Activated naive CD8-positive, alpha-beta T cell treated with anti-CD3 and anti-CD28 coated beads, Interleukin-2, amount 10 ng/mL, durations not matched to agents 7 days and 5 days (primary cell): ENCODE results near the gene RPGRIP1. TPM values are rescaled to one million over a fixed set of nuclear protein-coding genes. Genes with fewer than 3 reads are reported as not detected.
"Not testable (repeated sequence)": the region's sequence is repeated elsewhere in the genome, so short reads cannot be mapped to it uniquely, and the experiment has no call there.

ENCODE experiments used
- ATAC-seq: fragments of 150-1000 bp; cut with Tn5 transposase; one replicate; pipeline ENCODE4 v1.10.0; 2021; ENCODE audit warnings: low read depth, moderate library complexity
- POLR2A ChIA-PET: fragments of 350-600 bp; sonication (Branson Sonifier 250); formaldehyde crosslinking; loops from one replicate; lab custom pipeline; 2021; ENCODE audit warnings: antibody characterized with exemption; lab: Charles Lee
- DNase-seq: peaks from one replicate; pipeline ENCODE4 v3.0.0; 2021
- H3K27ac Mint-ChIP-seq: one replicate; pipeline ENCODE4 v1.8.0; 2022; ENCODE audit warnings: mild to moderate bottlenecking, mixed read lengths
- H3K27me3 Mint-ChIP-seq: one replicate; pipeline ENCODE4 v1.8.0; 2022; ENCODE audit warnings: mild to moderate bottlenecking, moderate library complexity, mixed read lengths
- H3K36me3 Mint-ChIP-seq: one replicate; pipeline ENCODE4 v1.8.0; 2021; ENCODE audit warnings: mild to moderate bottlenecking, mixed read lengths
- H3K4me1 Mint-ChIP-seq: one replicate; pipeline ENCODE4 v1.8.0; 2021; ENCODE audit warnings: mixed read lengths
- H3K4me3 Mint-ChIP-seq: one replicate; pipeline ENCODE4 v1.8.0; 2022; ENCODE audit warnings: mild to moderate bottlenecking, moderate library complexity, mixed read lengths
- H3K9me3 Mint-ChIP-seq: one replicate; pipeline ENCODE4 v1.8.0; 2021; ENCODE audit warnings: mixed read lengths
- total RNA-seq, 2 experiments: library from RNA; stranded (reverse); gene quantifications; one replicate each; pipeline ENCODE4 v1.2.3, GENCODE V29; 2021

RPGRIP1 gene
- total RNA-seq, 2 experiments from 2014 or later: not detected

DNA sequence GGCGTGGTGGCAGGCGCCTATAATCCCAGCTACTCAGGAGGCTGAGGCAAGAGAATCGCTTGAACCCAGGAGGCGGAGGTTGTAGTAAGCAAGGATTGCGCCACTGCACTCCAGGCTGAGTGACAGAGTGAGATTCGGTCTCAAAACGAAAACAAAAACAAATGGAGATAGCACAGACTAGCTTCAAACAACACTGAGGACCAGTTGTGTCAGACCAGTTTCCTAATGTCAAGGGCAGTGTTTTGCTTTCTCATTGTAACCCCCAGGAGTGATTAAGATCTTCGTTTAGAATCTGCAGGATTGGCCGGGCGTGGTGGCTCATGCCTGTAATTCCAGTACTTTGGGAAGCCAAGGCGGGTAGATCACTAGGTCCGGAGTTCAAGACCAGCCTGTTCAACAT lies 18.5 kb downstream of the RPGRIP1 start:
- Mint-ChIP-seq H3K4me1 (peaks cover 5% of the 10 kb centered on the region), H3K27ac (no peak overlapping the region), H3K36me3 (no peaks in the 10 kb centered on the region), H3K27me3 (peaks cover 45% of the 10 kb centered on the region), H3K9me3 (no peaks in the 10 kb centered on the region), H3K4me3 (no peak overlapping the region)
- ATAC-seq (no peak), DNase-seq (no peak)
- POLR2A ChIA-PET: no interaction called here

DNA sequence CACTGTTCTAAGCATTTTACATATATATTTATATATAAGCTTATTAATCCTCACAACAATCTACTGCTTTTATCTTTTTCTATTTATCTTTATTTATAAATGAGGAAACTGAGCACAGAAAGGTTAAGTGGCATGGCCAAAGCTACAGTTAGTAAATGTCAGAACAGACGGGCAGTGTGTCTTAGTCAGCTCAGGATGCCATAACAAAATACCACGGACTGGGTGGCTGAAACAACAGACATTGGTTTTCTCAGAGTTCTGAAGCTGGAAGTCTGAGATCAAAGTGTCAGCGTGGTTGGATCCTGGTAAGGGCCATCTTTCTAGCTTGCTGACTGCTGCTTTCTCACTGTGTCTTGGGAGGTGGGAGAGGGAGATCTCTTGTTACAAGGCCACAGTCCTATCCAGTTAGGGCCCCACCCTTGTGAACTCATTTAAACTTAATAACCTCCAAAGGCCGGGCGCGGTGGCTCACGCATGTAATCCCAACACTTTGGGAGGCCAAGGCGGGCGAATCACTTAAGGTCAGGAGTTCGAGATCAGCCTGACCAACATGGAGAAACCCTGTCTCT lies 19.8 kb downstream of the RPGRIP1 start:
- Mint-ChIP-seq H3K36me3 (no peaks in the 10 kb centered on the region), H3K4me3 (no peak overlapping the region), H3K4me1 (peaks cover 5% of the 10 kb centered on the region), H3K27ac (no peak overlapping the region), H3K9me3 (no peaks in the 10 kb centered on the region), H3K27me3 (peaks cover 47% of the 10 kb centered on the region)
- POLR2A ChIA-PET: interaction anchor here (0.5 kb wide), 1 partner anchor 526 kb away, joined by 4 read pairs; no protein-coding TSS in a partner anchor
- ATAC-seq: no peak
- DNase-seq: no peak

DNA sequence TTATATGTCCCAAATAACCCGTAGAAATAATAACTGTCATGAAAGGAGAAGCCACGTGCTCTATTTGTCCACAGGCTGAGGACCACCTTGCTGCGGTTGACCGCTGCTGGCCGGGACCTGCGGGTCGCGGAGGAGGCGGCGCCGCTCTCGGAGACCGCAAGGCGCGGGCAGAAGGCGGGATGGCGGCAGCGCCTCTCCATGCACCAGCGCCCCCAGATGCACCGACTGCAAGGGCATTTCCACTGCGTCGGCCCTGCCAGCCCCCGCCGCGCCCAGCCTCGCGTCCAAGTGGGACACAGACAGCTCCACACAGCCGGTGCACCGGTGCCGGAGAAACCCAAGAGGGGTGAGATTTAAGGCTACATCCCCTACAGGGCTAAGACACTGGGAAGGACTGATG lies 21.0 kb downstream of the RPGRIP1 start:
- Mint-ChIP-seq H3K27ac (no peak overlapping the region), H3K36me3 (no peaks in the 10 kb centered on the region), H3K9me3 (no peaks in the 10 kb centered on the region), H3K4me3 (no peak overlapping the region), H3K27me3 (peaks cover 51% of the 10 kb centered on the region), H3K4me1 (peaks cover 5% of the 10 kb centered on the region)
- ATAC-seq (peak; percentile 39), DNase-seq (peak; percentile 39)
- POLR2A ChIA-PET: no interaction called here

DNA sequence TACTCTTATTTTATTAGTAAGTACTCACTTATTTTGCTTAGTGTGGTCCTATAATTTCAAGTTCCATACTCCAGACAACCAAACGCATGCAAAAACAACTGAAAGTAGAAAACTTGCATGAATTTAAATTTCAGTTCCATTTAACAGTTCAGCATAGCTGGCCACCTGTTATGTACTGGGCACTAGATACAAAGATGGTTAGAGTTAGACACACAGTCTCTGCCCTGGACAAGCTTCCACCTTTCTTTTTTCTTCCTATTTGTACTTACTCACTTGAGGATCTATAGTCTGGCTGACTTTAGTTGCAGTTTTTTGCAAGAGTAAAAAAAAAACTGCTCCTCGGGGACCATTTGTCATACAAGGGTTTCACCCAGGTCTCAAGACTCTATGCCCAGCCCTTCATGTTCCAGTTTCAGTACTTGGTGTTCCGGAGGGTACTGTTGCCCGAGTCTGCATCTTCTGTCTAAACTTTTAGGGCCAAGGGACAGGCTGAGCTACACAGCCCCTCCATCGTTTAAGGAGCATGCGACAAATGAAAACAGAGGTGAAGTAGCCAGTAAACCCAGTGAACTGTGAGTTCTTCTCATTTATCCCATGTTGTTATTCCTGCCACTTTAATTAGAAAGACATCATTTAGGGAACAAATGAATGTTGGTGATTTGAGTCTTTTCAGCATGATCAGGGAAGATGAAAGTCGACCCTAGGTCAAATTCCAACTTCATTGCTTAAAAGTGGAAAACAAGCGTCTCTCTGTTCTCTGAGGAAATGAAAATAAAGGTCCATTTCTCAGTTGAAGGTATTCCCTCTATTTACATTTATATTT lies 22.3 kb downstream of the RPGRIP1 start:
- ATAC-seq (no peak), DNase-seq (no peak)
- peaks cover 53% of the 10 kb centered on the region for H3K27me3 Mint-ChIP-seq
- no peaks in the 10 kb centered on the region for H3K36me3 Mint-ChIP-seq
- no peak overlapping the region for H3K4me3 Mint-ChIP-seq
- peaks cover 5% of the 10 kb centered on the region for H3K4me1 Mint-ChIP-seq
- H3K27ac Mint-ChIP-seq: no peak overlapping the region
- H3K9me3 Mint-ChIP-seq: no peaks in the 10 kb centered on the region
- POLR2A ChIA-PET: no interaction called here

DNA sequence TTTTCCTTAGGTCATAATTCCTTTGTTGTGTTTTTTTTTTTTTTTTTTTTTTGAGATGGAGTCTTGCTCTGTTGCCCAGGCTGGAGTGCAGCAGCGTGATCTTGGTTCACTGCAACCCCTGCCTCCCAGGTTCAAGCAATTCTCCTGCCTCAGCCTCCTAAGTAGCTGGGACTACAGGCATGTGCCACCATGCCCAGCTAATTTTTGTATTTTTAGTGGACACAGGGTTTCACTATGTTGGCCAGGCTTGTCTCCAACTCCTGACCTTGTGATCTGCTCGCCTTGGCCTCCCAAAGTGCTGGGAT lies 22.9 kb downstream of the RPGRIP1 start:
- H3K27me3 Mint-ChIP-seq: peaks cover 49% of the 10 kb centered on the region
- POLR2A ChIA-PET, DNase-seq, H3K4me1 Mint-ChIP-seq, H3K36me3 Mint-ChIP-seq, ATAC-seq, H3K4me3 Mint-ChIP-seq, H3K9me3 Mint-ChIP-seq, H3K27ac Mint-ChIP-seq: not testable (repeated sequence)

DNA sequence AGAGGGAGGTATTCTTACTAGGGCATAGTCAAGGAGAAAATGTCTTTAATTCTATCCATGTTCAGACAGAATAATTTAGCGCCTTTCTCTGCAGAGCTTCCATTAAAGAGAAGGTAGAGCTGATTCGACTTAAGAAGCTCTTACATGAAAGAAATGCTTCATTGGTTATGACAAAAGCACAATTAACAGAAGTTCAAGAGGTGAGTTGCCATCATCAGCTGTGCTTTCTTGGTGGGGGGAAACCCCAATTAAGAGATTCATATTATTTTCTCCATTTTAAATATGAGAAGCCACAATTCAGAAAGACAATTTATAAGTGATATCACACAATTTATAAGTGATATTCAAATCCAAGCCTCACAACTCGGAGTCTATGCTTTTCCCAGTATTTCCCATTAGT lies 27.8 kb downstream of the RPGRIP1 start:
- POLR2A ChIA-PET: no interaction called here
- H3K9me3 Mint-ChIP-seq: peaks cover 2% of the 10 kb centered on the region
- no peaks in the 10 kb centered on the region for H3K36me3 Mint-ChIP-seq
- no peak for DNase-seq
- peaks cover 14% of the 10 kb centered on the region for H3K4me1 Mint-ChIP-seq
- H3K4me3 Mint-ChIP-seq: no peak overlapping the region
- ATAC-seq: no peak
- no peak overlapping the region for H3K27ac Mint-ChIP-seq
- H3K27me3 Mint-ChIP-seq: peaks cover 21% of the 10 kb centered on the region

DNA sequence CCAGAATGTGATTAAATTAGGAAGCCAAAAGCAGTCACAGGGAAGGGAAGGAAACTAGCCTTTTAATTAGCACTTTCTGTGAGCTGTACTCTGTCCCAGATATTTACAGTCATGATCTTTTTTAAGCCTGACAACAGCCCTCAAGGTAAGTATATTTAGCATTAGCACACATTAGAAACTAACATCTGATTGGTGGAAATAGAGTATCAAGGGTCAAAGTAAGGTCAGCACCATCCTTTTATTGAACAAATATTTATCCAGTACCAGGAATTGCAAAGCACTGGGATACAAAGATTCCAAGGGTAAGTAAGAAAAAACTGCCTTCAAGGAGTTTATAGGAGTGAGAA lies 28.2 kb downstream of the RPGRIP1 start:
- Mint-ChIP-seq H3K27ac (no peak overlapping the region), H3K27me3 (peaks cover 21% of the 10 kb centered on the region), H3K36me3 (no peaks in the 10 kb centered on the region), H3K4me1 (peaks cover 14% of the 10 kb centered on the region), H3K4me3 (peak overlapping the region; percentile 76), H3K9me3 (peaks cover 2% of the 10 kb centered on the region)
- no peak for ATAC-seq
- POLR2A ChIA-PET: no interaction called here
- DNase-seq: no peak

DNA sequence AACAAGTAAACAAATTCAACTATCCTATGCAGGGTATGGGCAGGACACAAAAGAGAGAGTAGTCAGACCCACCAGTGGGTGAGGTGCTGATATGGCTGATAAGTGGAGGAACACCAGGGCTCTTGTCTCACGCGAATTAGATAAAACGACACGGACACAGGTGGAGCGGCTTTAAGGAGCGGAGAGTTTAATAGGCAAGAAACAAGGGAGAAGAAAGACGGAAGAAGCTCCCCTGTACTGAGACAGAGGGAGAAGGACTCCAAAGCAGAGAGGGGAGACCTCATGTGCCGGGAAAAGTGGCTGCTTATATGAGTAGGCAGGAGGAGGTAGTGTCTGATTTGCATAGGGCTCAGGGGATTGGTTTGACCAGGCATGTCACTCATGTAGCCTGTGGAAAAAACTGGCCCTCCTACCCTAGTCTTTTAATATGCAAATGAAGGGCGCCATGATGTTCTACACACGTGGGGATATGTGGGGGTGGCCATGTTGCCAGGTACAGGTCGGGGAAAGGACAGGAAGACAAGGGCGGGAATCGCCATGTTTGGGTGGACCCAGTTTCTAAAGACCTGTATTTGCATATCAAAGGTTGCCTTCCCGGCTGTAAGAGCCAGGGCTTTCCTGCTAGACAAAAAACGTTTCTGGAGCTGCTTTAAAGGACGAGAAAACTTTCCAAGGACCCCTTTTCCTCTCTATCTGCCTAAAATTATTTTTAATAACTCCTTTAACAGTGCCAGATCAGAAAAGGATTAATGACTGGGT lies 28.8 kb downstream of the RPGRIP1 start:
- POLR2A ChIA-PET: interaction anchor here (0.6 kb wide), 1 partner anchor 1982 kb away, joined by 3 read pairs; no protein-coding TSS in a partner anchor
- Mint-ChIP-seq H3K4me3 (peak overlapping the region; percentile 76), H3K4me1 (peaks cover 14% of the 10 kb centered on the region), H3K27me3 (peaks cover 22% of the 10 kb centered on the region), H3K9me3 (peaks cover 2% of the 10 kb centered on the region), H3K36me3 (no peaks in the 10 kb centered on the region), H3K27ac (peak overlapping the region; percentile 21)
- ATAC-seq (peak; percentile 93), DNase-seq (peak; percentile 63)

DNA sequence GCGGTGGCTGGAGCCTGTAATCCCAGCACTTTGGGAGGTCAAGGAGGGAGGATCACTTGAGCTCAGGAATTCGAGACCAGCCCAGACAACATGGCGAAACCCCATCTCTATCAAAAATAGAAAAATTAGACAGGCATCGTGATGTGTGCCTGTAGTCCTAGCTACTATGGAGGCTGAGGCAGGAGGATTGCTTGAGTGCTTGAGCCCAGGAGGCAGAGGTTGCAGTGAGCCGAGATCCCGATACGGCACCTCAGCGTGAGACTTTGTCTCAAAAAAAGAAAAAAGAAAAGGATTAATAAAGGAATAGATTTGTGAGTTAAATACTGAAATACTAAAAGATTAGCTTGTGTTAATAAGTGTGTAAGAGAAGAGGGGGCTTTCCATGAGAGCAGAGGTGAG lies 29.4 kb downstream of the RPGRIP1 start:
- peaks cover 22% of the 10 kb centered on the region for H3K27me3 Mint-ChIP-seq
- H3K4me3 Mint-ChIP-seq: peak overlapping the region; percentile 76
- H3K36me3 Mint-ChIP-seq: no peaks in the 10 kb centered on the region
- ATAC-seq: no peak
- POLR2A ChIA-PET: interaction anchor here (0.6 kb wide), 1 partner anchor 1982 kb away, joined by 3 read pairs; no protein-coding TSS in a partner anchor
- peaks cover 2% of the 10 kb centered on the region for H3K9me3 Mint-ChIP-seq
- H3K4me1 Mint-ChIP-seq: peaks cover 14% of the 10 kb centered on the region
- no peak for DNase-seq
- peak overlapping the region; percentile 11 for H3K27ac Mint-ChIP-seq

DNA sequence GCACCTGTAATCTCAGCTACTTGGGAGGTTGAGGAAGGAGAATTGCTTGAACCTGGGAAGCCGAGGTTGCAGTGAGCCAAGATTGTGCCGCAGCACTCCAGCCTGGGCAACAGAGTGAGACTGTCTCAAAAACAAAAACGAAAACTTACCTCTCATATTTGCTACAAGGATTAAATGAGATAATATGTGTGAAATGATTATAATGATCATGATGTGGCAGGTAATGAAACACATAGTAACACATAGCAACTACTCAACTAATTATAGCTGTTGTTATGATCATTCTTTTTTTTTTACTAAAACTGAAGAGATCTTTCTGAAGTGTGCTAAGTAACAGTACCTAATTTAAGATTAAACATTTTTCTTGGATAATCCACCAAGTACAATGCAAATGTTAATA lies 30.1 kb downstream of the RPGRIP1 start:
- Mint-ChIP-seq H3K27ac (no peak overlapping the region), H3K4me3 (no peak overlapping the region), H3K36me3 (no peaks in the 10 kb centered on the region), H3K4me1 (peaks cover 14% of the 10 kb centered on the region), H3K9me3 (peaks cover 2% of the 10 kb centered on the region), H3K27me3 (peaks cover 18% of the 10 kb centered on the region)
- DNase-seq (no peak), ATAC-seq (no peak)
- POLR2A ChIA-PET: no interaction called here

DNA sequence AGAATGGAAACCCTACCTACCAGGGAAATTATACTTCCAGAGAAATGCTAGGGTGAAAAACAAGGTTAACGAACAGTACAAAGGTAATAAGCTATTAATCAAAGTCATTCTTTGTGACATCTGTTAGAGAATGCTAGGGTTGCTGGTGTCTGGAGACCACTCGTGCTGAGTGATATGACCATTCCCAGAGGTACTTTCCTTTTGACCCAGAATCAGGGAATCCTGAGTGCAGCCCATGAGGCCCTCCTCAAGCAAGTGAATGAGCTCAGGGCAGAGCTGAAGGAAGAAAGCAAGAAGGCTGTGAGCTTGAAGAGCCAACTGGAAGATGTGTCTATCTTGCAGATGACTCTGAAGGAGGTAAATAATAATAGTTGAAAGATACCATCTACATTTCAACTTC lies 31.7 kb downstream of the RPGRIP1 start:
- Mint-ChIP-seq H3K36me3 (no peaks in the 10 kb centered on the region), H3K27me3 (peaks cover 17% of the 10 kb centered on the region), H3K4me1 (peaks cover 14% of the 10 kb centered on the region), H3K27ac (no peak overlapping the region), H3K9me3 (peaks cover 2% of the 10 kb centered on the region), H3K4me3 (no peak overlapping the region)
- no peak for ATAC-seq
- POLR2A ChIA-PET: no interaction called here
- no peak for DNase-seq

DNA sequence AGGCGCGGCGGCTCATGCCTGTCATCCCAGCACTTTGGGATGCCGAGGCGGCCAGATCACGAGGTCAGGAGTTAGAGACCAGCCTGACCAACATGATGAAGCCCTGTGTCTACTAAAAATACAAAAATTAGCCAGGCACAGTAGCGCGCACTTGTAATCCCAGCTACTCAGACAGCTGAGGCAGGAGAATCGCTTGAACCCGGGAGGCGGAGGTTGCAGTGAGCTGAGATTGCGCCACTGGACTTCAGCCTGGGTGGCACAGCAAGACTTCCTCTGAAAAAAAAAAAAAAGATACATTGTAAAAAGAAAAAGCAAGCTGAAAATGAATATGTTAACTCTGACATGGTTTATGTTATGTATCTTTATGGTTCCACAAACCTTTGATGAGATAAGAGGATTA lies 33.6 kb downstream of the RPGRIP1 start:
- Mint-ChIP-seq H3K4me1 (peaks cover 7% of the 10 kb centered on the region), H3K9me3 (peaks cover 2% of the 10 kb centered on the region), H3K4me3 (no peak overlapping the region), H3K27ac (no peak overlapping the region), H3K27me3 (peaks cover 19% of the 10 kb centered on the region), H3K36me3 (no peaks in the 10 kb centered on the region)
- POLR2A ChIA-PET: interaction anchor here (0.9 kb wide), 1 partner anchor 164 kb away, joined by 3 read pairs; no protein-coding TSS in a partner anchor
- no peak for DNase-seq
- ATAC-seq: no peak

DNA sequence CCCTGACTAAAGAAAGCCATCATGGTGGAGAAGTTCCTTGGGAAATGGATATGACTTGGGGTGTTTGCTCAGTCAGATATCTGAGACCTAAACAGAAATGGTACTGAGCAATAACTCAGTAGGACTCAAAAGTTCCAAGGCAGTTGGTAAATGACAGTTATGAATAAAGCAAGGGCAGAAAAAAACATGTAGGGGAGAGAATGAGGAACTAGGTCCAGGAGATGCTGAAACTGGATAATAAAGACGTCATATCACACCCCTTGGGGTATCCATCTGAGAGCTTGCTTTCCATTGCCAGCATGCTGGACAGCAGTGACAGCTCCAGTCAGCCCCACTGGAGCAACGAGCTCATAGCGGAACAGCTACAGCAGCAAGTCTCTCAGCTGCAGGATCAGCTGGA lies 37.5 kb downstream of the RPGRIP1 start:
- no peak for ATAC-seq
- H3K4me1 Mint-ChIP-seq: peaks cover 6% of the 10 kb centered on the region
- no peak overlapping the region for H3K4me3 Mint-ChIP-seq
- H3K27ac Mint-ChIP-seq: no peak overlapping the region
- POLR2A ChIA-PET: no interaction called here
- no peaks in the 10 kb centered on the region for H3K9me3 Mint-ChIP-seq
- H3K36me3 Mint-ChIP-seq: no peaks in the 10 kb centered on the region
- peaks cover 24% of the 10 kb centered on the region for H3K27me3 Mint-ChIP-seq
- DNase-seq: no peak
